HG03378 (cell line): Measurements from ENCODE around the gene CMKLR1.

Source experiments
- ATAC-seq: cut with Tn5 transposase; IDR thresholded peaks from one replicate; pipeline ENCODE4 v1.9.1; 2021; ENCODE audit warnings: mild to moderate bottlenecking, moderate library complexity; ENCODE audit not compliant: unreplicated experiment

CMKLR1 gene

DNA sequence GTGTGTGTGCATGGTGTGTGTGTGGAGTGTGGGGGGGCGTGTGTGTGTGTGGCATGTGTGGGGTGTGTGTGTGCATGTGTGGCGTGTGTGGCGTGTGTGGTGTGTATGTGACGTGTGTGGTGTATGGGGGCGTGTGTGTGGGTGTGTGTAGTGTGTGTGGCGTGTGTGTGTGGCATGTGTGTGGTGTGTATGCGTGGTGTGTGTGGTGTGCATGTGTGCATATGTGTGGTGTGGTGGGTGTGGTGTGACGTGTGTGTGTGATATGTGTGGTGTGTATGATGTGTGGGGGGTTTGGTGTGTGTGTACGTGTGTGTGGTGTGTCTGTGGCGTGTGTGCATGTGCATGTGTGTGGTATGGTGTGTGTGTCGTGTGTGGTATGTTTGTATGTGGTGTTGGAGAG, 24.1 kb upstream of the CMKLR1 start:
- no peak for ATAC-seq

DNA sequence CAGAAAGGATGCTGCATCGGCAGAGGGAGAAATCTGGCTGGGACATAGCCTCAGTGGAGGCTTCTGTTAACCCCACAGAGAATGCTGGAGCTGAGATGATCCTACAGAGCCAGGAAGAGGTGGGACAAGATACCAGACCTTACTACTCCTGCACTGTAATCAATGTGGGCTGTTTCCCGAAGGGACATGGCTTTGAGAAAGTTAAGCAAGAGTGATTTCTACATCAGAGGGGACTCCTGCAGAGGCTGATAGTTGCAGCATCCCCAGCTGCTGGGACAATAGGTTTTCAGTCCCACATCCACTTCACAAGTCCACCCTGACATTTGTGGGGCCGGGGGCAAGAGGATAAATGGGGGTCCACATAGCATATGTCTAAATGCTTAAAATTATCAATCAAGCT, 22.5 kb upstream of the CMKLR1 start:
- ATAC-seq = no peak

GRCh38 chr12:108360487-108360886, 21.4 kb upstream of the CMKLR1 start:
- ATAC-seq = peak; percentile 77

DNA sequence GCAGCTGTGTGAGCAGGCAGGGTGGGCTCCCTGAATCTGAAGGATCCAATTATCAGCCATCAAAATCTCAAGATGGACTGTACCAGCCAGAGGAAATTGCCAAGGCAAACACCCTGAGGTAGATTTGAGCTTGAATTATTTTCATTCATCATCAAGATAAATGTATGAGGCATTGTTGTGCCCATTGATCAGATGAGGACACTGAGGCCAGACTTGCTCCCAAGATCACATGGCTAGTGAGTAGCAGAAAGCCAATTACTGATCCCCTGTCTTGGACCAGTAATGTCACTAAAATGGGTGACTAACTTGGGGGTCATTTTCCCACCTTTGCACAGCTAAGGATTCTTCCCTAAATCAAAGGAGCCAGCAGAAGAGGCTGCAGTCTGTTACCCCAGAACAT, 20.9 kb upstream of the CMKLR1 start:
- no peak for ATAC-seq

GRCh38 chr12:108358580-108358965, 19.5 kb upstream of the CMKLR1 start:
- ATAC-seq = no peak

GRCh38 chr12:108357834-108358579, 18.9 kb upstream of the CMKLR1 start:
- no peak for ATAC-seq

- no peak for ATAC-seq
Observed at GRCh38 chr12:108356835-108357806, 18.0 kb upstream of the CMKLR1 start.

- ATAC-seq = no peak
Observed at GRCh38 chr12:108355069-108355468, 16.0 kb upstream of the CMKLR1 start.

- no peak for ATAC-seq
Observed at GRCh38 chr12:108352591-108352990, 13.5 kb upstream of the CMKLR1 start.

- no peak for ATAC-seq
Observed at GRCh38 chr12:108350511-108350910, 11.4 kb upstream of the CMKLR1 start.

- no peak for ATAC-seq
Observed at GRCh38 chr12:108349278-108349688, 10.2 kb upstream of the CMKLR1 start.

GRCh38 chr12:108348842-108349241, 9.7 kb upstream of the CMKLR1 start:
- no peak for ATAC-seq

DNA sequence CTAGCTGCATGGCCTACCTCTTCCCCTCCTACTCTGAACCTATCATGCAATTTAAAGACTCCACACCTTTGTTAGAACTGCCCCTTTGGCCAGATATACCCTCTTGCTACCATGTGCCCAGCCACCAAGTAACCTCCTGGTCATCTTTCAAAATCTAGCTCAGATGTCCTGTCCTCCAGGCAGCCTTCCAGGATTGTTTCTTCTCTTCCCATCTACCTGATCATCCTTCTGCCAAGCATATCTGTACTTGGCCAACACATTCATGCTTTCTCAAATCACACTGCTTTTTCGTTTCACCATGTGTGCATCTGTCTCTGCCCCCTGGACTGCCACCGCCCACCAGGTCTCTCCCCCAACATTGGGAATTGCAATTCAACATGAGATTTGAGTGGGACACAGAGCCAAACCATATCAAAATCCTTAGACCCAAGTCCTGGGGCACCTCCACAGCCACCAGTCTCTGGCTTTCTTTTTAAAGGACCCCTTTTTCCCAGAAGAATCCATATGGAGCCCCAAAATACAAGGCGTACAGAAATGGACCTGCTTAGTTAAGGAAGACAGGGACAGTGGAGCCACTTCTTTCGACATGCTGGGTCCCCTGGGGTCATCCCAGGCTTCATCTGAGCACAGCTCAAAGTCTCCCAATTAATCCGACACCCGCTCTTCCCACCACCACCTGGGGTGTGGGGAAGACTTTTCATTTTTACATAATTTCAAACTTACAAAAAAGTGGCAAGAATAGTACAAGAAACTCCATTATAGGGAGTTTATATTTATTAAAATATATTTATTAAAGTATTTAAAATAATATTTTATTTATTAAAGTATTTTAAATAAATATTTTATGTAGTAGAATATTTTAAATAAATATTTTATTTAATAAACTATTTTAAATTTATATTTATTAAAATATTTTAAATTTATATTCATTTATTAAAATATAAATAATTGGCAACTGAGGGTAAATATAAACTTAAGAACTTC, 7.9 kb upstream of the CMKLR1 start:
- ATAC-seq = no peak

GRCh38 chr12:108345716-108346633, 6.9 kb upstream of the CMKLR1 start:
- no peak for ATAC-seq

DNA sequence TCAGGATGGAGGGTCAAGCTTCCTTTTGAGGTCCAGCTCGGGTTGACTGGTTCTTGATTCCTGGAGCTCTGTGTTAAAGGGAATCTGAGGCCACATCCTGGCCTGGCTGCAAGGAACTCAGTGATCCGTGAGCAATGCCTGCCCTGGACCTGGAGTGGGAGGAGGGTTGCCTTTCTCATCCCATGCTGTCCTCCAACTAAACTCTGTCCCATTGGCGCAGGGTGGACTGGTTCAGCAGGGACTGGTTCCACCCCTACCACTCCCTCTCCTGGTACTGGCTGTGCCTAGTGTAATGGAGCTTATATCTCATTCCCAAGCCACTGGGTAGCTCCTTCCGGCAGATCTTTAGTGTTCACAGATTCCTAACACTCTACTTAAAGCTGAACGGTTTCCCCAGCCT, 3.9 kb upstream of the CMKLR1 start:
- no peak for ATAC-seq

DNA sequence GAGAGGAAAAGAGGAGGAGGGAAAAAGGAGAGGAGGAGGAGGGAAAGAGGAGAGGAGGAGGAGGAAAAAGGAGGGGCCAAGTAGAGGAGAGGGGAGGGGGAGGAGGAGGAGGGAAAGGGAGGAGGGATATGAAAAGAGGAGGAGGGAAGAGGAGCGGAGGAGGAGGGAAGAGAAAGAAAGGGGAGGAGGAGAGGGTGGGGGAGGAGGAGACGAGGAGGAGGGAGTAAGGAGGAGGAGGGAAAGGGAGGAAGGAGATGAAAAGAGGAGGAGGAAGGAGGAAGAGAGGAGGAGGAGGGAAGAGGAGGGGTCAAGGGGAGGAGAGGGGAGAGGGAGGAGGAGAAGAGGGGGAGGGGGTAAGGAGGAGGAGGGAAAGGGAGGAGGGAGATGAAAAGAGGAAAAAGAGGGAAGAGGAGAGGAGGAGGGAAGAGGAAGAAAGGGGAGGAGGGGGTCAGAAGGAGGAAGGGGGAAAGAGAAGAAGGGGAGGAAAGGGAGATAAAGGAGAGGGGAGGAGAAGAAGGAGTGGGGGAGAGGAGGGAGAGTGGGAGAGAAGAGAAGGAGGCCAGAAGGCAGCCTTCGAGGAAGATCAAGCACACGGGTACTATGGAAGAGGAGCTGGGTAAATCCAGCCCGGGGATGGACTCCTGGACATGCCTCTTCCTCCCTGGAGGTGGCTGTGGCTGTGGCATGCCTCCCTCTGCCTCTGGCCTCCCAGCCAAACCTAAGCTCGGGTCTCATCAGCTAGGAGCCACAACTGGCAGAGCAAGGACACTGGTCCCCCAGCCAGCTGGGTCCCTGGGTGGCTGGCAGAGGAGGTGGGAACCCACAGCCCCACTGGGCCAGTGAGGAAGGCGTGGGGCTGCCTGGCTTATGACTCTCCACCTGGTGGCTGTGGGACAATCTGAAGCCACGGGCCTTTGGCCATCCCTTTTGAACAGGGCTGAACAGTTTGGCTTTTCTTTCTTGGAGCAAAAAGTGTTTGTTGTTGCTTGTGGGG, 3.0 kb upstream of the CMKLR1 start:
- ATAC-seq = no peak

DNA sequence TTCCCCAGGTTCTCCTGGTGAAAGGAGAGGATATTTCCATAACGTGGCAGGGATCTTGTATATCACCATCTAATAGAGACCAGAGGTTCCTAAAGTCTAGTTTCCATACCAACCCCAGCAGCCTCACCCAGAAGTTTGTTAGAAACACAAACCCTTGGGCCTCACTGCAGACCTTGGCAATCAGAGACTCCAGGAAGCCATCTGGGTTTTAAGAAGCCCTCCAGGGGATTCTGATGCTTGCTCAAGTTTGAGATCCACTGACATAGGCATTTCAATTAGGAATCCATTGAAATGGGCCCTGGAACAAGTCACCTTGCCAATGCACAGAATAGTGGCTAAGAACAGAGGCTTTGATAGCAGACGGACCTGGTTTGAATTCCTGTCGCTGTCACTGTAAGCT, 2.2 kb upstream of the CMKLR1 start:
- no peak for ATAC-seq

- ATAC-seq = no peak
Observed at GRCh38 chr12:108340037-108340436, 926 bp upstream of the CMKLR1 start.
